OCI-LY7 (cell line): ENCODE results near the gene TOP1. TPM values are rescaled to one million over a fixed set of nuclear protein-coding genes. Genes with fewer than 3 reads are reported as not detected.
A peak's percentile ranks its signal among the peaks of the same experiment; 100 is the strongest.

Experiments
- BruUV-seq: library from RNA; stranded (reverse); fragments of 400-500 nt; replicated peaks from 2 replicates; lab custom pipeline; 2021; lab: Mats Ljungman, UMichigan
- CTCF ChIA-PET: fragments of 300-600 bp; sonication (Branson Sonifier 250); formaldehyde crosslinking; loops from one replicate; lab custom pipeline; 2022; ENCODE audit warnings: antibody characterized with exemption; ENCODE audit not compliant: unreplicated experiment; lab: Charles Lee
- POLR2A ChIA-PET: fragments of 300-600 bp; sonication (Branson Sonifier 250); formaldehyde crosslinking; loops from one replicate; lab custom pipeline; 2022; ENCODE audit warnings: antibody characterized with exemption; lab: Charles Lee
- DNase-seq: peaks from one replicate; pipeline ENCODE4 v3.0.0-alpha.2; 2015; ENCODE audit warnings: low spot score
- H2AFZ ChIP-seq: fragments of 200-600 bp; sonication (generic), shearing (Covaris generic); 2 replicates; pipeline ENCODE4 v1.6.1; 2014; ENCODE audit warnings: mild to moderate bottlenecking, antibody characterized with exemption, low read length, moderate library complexity
- H3K27ac ChIP-seq: fragments of 200-600 bp; sonication (generic); 2 replicates; pipeline ENCODE4 v1.5.1; 2014; ENCODE audit warnings: mixed run types, low read depth, mild to moderate bottlenecking, moderate library complexity, low read length, inconsistent platforms; ENCODE audit not compliant: poor library complexity, severe bottlenecking
- H3K36me3 ChIP-seq: fragments of 200-600 bp; sonication (generic); 2 replicates; pipeline ENCODE4 v1.6.1; 2014; ENCODE audit warnings: mild to moderate bottlenecking, antibody characterized with exemption, low read length, moderate library complexity, mixed read lengths; ENCODE audit not compliant: insufficient read depth
- H3K4me1 ChIP-seq: fragments of 200-600 bp; sonication (generic); 2 replicates; pipeline ENCODE4 v1.5.1; 2014; ENCODE audit warnings: mild to moderate bottlenecking, low read length; ENCODE audit not compliant: insufficient read depth, poor library complexity, severe bottlenecking
- H3K4me2 ChIP-seq: fragments of 200-600 bp; sonication (generic); 2 replicates; pipeline ENCODE4 v1.6.1; 2014; ENCODE audit warnings: mild to moderate bottlenecking, low read length
- H3K4me3 ChIP-seq: fragments of 200-600 bp; sonication (generic); 2 replicates; pipeline ENCODE4 v1.5.1; 2014; ENCODE audit warnings: mild to moderate bottlenecking, low read depth, low read length; ENCODE audit not compliant: poor library complexity, severe bottlenecking
- H3K79me2 ChIP-seq: fragments of 200-600 bp; sonication (generic); 2 replicates; pipeline ENCODE4 v1.6.1; 2016; ENCODE audit warnings: low read depth, mild to moderate bottlenecking, low read length, moderate library complexity, mixed read lengths; ENCODE audit not compliant: insufficient read depth
- H3K9me2 ChIP-seq: fragments of 200-600 bp; sonication (generic); 2 replicates; pipeline ENCODE4 v1.6.1; 2016; ENCODE audit warnings: mild to moderate bottlenecking, low read length, mixed read lengths; ENCODE audit not compliant: insufficient read depth
- H3K9me3 ChIP-seq: fragments of 200-600 bp; sonication (generic); 2 replicates; pipeline ENCODE4 v1.6.1; 2014; ENCODE audit warnings: mild to moderate bottlenecking, mixed run types, low read length, mixed read lengths
- H4K20me1 ChIP-seq: fragments of 200-600 bp; sonication (generic); 2 replicates; pipeline ENCODE4 v1.6.1; 2014; ENCODE audit warnings: mild to moderate bottlenecking, antibody characterized with exemption, low read length, moderate library complexity, mixed read lengths; ENCODE audit not compliant: insufficient read depth
- CTCF ChIP-seq: fragments of 200-600 bp; sonication (generic); conservative IDR thresholded peaks from 2 replicates; pipeline ENCODE4 v1.5.1; 2014; ENCODE audit warnings: mild to moderate bottlenecking, antibody characterized with exemption, low read length, moderate library complexity, mixed read lengths
- EZH2phosphoT487 ChIP-seq: fragments of 200-600 bp; sonication (generic); IDR thresholded peaks from 2 replicates; pipeline ENCODE4 v1.6.1; 2018; ENCODE audit warnings: low read depth, borderline replicate concordance, mild to moderate bottlenecking, mixed run types, antibody characterized with exemption, low read length, moderate library complexity, mixed read lengths
- intact Hi-C: fragments of 100-400 bp; cut with micrococcal nuclease; formaldehyde crosslinking; loops from one replicate; pipeline ENCODE4 v1.10.0; 2022; ENCODE audit not compliant: unreplicated experiment
- total RNA-seq, 2 experiments: library from RNA; depleted of rRNA in 1 of 2; stranded (reverse); fragments of >200 nt in 1 of 2; shearing (Covaris generic) in 1 of 2; gene quantifications; 2 replicates each; pipeline ENCODE4 v1.2.3, GENCODE V29; 2014 to 2022

TOP1 gene
- total RNA-seq, 2 experiments from 2014 or later = 44.6 to 200 TPM

- ChIA-PET CTCF (interaction anchor here (0.8 to 3.1 kb wide), 3 partner anchors 52 to 57 kb away, joined by 3 to 13 read pairs (median 3); no protein-coding TSS in a partner anchor), POLR2A (interaction anchor here (0.7 to 4.9 kb wide), 14 partner anchors 8 to 63 kb away, joined by 3 to 52 read pairs (median 6); no protein-coding TSS in a partner anchor)
- H3K9me2 ChIP-seq = no peaks in the 10 kb centered on the region
- TF ChIP-seq EZH2phosphoT487 (no peak), CTCF (no peak)
- DNase-seq = peak; percentile 28
- H3K4me2 ChIP-seq = peak overlapping the region; percentile 71
- H3K4me1 ChIP-seq = peaks cover 76% of the 10 kb centered on the region
- peaks cover 100% of the 10 kb centered on the region for H3K79me2 ChIP-seq
- no TSS peak for BruUV-seq
- peaks cover 75% of the 10 kb centered on the region for H3K36me3 ChIP-seq
- no peak overlapping the region for H2AFZ ChIP-seq
- H4K20me1 ChIP-seq = peaks cover 45% of the 10 kb centered on the region
- no peaks in the 10 kb centered on the region for H3K9me3 ChIP-seq
- peak overlapping the region; percentile 71 for H3K27ac ChIP-seq
- intact Hi-C loops = loop anchor here (5.0 kb wide), 1 partner anchor 53 kb away; no protein-coding TSS in a partner anchor
- peak overlapping the region; percentile 44 for H3K4me3 ChIP-seq
These were observed 17.0 kb downstream of the TOP1 start for GRCh38 chr20:41045671-41046070.

- H3K4me1 ChIP-seq = peaks cover 86% of the 10 kb centered on the region
- POLR2A ChIA-PET = interaction anchor here (0.6 to 4.9 kb wide), 13 partner anchors 9 to 60 kb away, joined by 3 to 52 read pairs (median 7); no protein-coding TSS in a partner anchor
- no TSS peak for BruUV-seq
- CTCF ChIA-PET = interaction anchor here (1.6 to 3.1 kb wide), 2 partner anchors 56 to 58 kb away, joined by 3 to 13 read pairs; no protein-coding TSS in a partner anchor
- peak overlapping the region; percentile 44 for H3K4me3 ChIP-seq
- intact Hi-C loops = loop anchor here (5.0 kb wide), 1 partner anchor 54 kb away; no protein-coding TSS in a partner anchor
- H3K79me2 ChIP-seq = peaks cover 100% of the 10 kb centered on the region
- TF ChIP-seq CTCF (no peak), EZH2phosphoT487 (no peak)
- no peaks in the 10 kb centered on the region for H3K9me3 ChIP-seq
- H3K4me2 ChIP-seq = peak overlapping the region; percentile 71
- peaks cover 72% of the 10 kb centered on the region for H3K36me3 ChIP-seq
- H4K20me1 ChIP-seq = peaks cover 53% of the 10 kb centered on the region
- no peak overlapping the region for H2AFZ ChIP-seq
- H3K27ac ChIP-seq = peak overlapping the region; percentile 71
- no peak for DNase-seq
- H3K9me2 ChIP-seq = no peaks in the 10 kb centered on the region
These were observed 18.1 kb downstream of the TOP1 start for GRCh38 chr20:41046716-41047115.
